HTERT RPE-1 (cell line): ENCODE measurements around the gene UBE2QL1.

Experiments
- in situ Hi-C: fragments of 300-500 bp; cut with MboI; formaldehyde crosslinking; loops from 4 replicates; pipeline ENCODE4 v1.14.3; 2020; ENCODE audit warnings: low sequenced_read_pairs

Gene UBE2QL1

DNA sequence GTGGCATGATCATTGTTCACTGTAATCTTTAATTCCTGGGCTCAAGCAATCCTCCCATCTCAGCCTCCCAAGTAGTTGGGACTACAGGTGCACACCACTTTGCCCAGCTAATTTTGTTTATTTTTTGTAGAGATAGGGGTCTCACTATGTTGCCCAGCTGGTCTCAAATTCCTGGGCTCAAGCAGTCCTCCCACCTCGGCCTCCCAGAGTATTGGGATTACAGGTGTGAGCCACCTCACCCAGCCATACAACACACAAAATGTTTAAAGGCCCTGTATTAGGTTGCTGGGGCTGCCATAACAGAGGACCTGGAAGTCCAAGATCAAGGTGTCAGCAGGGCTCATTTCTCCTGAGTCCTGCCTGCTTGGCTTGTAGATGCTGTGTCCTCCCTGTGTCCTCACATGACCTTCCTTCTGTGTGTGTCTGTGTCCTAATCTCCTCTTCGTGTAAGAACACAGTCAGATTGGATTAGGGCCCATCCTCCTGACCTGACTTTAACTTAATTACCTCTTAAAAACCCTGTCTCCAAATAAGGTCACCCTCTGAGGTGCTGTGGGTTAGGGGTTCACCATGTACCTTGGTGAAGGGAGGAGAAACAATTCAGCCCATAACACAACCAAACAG lies 5.4 kb downstream of the UBE2QL1 start:
- in situ Hi-C loops = no loop called here

DNA sequence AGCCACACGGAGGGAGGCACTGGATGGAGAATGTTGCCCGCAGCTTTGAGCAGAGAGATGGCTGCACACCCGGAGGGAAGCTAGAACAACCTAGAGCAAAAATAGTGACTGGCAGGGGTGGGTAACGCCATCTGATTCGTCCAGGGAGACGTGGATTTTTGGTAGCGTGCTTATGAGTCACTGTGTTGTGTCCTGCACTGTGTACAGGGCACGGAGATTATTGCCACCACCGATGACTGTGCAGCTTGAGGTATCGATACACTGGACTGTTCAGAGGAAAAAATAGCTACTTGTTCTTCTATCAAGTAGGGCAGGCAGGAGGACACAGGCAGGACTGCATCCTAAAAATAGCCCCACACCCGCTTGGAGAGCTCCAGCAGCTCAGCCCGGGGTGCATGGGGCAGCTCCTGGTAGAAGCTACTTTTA lies 6.0 kb downstream of the UBE2QL1 start:
- in situ Hi-C loops = no loop called here

DNA sequence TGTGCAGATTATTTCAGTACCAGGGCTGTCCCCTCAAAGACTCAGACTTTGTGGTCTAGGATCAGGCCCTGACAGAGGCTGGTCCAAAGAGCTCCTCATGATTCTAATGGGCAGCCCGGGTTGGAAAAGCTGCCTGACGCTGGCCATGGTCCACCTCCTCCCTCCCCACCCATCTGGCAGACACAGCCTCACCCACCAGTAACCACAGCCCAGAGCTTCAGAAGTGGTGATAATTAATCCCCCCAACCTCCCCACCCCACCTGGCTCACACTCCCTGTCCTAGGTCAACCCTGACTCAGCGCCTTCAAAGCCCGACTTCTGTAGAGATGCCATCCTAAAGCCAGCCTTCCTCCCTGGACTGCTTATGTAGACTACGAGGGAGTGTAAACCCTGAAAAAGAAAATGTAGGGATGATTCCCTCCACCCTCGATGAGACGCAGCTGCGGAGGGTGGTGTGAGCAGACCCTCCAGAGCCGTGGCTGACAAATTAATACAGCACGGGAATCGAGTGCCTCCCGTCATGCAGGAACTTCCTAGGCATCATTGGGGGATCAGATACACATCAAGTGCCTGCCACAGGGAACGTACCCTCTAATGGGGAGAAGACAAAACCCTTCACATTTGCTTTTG lies 7.0 kb downstream of the UBE2QL1 start:
- in situ Hi-C loops = no loop called here

DNA sequence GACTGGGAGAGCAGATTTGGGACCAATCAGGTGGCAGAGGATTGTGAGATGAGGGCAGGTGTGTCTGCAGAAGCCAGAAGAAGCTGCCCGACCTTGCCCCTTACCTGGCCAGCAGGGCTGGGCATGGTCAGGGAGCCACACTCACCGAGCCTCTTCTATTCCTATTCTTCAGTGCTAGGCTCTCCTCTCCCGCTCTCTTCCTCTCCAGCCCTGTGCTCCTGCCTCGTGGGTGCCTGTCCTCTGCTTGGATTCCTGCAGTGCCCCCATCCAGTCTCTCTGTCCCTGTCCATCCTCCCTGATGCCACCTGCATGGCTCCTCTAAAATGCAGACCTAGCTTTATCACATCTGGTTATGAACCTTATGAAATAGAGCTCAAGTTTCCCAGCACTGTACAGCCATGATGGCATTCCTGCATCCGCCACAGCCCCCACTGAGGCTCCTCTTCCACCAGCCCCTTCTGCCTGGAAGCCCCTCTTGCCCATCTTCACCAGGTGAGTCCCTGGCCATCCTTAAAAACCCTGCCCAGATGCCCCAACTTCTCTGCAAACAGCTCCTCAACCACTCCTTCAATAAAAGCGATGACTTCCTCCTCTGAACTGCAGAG lies 8.2 kb downstream of the UBE2QL1 start:
- in situ Hi-C loops = no loop called here

DNA sequence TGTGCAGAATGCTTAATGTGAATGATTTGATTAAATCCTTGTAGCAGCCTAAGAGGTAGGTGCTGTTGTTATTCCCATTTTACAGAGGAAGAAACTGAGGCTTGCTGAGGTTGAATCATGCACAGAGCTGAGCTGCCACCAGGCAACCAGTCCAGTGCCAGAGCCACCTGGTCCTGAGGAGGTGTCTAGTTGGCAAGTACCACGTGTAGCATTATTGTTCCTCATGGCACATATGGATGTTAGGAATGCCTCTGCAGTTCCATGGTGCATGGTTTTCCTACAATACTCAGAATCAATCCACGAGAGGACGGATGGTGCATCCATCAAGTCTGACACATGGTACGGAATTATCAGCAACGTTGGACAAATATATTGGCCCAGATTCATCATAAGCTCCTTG lies 8.9 kb downstream of the UBE2QL1 start:
- in situ Hi-C loops = no loop called here

DNA sequence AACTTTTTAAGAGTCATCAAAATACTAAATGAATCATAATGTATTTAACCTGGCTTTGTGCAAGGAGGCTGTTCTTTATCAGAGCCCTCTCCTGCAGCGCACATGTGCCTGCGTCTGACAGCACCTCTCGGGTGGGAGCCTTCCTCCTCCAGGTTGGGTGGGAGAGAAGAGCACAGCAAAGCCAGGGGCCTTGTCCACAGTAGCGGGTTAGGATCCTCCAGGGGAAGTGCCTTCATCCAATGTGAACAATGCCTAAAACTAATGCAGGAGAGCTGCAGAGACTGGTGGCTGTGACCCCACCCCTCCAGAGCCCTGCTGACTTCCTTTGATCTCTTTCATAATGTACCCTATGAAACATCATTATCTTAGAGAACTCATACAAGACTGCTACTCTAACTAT lies 10.2 kb downstream of the UBE2QL1 start:
- in situ Hi-C loops = no loop called here

DNA sequence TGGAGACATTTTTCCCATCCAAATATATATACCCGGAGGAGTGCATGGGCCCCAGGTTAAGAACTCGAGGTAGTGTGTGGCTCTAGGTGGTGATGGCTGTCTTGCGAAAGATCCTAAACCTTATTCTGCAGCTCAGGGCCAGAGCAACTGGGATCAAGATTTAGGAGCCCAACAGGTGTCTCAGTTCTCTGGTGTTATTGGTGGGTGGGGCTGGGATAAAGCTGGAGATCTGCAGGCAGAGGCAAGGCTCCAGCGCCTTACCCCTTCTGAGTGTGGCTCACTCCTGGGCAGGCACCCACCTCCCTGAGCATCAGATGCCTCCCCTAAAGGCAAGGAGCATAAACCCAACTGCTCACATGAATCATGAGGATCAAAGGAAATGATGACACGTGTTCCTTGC lies 11.2 kb downstream of the UBE2QL1 start:
- in situ Hi-C loops = no loop called here

DNA sequence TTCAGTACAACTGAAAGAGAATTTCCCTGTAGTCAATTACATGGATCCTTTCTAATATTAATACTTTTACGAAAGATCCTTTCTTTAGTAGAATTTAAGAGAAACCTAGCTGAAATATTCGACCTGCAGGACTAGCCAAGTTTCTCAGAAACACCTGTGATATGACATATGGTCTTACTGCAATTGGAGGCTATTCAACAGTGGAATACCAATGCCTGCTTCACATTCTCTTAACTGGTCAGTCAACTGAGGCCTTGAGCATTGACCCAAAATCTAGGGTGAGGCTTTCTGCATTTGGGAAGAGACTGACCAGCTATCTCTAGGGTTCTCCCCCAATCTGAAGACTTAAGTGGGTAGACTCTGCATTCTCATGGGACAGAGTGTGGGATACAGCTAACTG lies 12.3 kb downstream of the UBE2QL1 start:
- in situ Hi-C loops = no loop called here

DNA sequence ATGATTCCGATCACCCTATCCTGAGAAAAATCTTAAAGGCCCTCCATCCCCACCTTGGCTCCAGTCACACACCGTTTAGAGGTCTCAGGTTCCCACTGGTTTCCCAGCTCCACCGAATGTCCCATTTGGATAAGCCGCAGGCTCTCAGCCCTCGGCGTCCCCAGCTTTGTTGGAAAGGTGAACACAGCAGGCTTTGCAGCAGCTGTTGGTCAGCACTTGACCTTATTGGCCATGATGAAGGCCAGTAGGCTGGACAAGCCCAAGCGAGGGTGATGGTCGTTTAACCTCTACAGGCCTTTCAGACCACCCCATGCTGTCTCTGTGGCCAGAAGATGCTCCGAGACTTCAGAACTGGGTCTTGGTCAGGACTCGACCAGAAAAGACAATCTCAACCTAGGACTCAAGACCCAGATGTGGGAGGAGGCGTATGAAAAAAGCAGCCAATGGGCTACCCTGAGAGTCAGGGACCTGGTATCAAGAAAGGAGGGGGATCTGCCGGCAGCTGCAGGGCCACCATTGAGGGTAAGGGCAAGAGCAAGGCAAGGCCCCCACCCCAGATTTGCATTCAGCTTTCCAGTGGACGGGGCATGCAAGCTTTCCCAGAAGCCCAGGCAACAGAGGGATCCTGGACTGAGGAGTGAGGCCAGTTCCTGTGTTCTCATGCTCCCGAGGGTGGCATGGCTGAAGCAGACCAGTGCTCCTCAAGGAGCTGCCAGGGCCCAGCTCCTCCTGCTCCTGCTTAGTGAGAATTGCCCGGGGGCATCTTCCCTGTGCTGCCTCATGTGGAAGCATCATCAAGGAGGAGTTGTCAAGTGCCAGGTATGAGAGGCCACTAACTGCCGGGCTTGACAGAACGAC lies 13.4 kb downstream of the UBE2QL1 start:
- in situ Hi-C loops = no loop called here

DNA sequence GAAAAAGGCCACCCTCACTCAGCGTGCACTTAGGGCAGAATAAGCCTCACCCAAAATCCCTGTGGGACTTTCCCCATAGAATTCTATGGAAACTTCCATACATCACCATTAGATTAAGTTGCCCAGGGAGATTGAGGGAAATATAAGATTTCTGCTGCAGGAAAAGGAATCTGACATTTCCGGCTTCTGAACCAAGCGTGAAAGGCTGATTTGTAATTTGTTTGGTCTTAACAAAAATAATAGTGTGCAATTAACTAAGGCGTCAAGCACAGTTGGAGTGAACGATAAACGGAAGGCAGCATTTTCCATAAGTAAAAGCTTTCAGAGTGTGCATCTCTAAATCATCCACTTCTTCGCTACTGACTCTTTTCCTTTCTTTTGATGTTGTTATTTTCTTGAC lies 14.0 kb downstream of the UBE2QL1 start:
- in situ Hi-C loops = no loop called here

DNA sequence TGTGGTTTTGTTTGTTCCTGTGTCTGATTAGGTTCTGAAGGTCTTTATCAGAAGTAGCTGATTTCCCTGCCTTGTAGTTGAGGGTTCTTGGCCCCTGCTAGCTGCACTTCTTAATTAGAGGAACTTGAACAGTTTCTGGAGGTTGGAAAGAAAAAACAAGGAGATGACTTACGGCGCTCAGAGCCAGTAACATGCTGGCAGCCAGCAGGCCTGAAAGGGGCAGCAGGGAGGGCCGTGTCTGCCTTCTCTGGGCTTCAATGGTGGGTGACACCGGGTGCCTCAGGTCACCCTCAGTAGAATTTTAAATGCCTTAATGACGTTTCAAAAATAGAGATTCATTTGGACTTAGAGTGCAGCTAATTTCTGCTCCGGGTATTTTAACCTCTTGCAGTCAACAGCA lies 15.8 kb downstream of the UBE2QL1 start:
- in situ Hi-C loops = no loop called here

DNA sequence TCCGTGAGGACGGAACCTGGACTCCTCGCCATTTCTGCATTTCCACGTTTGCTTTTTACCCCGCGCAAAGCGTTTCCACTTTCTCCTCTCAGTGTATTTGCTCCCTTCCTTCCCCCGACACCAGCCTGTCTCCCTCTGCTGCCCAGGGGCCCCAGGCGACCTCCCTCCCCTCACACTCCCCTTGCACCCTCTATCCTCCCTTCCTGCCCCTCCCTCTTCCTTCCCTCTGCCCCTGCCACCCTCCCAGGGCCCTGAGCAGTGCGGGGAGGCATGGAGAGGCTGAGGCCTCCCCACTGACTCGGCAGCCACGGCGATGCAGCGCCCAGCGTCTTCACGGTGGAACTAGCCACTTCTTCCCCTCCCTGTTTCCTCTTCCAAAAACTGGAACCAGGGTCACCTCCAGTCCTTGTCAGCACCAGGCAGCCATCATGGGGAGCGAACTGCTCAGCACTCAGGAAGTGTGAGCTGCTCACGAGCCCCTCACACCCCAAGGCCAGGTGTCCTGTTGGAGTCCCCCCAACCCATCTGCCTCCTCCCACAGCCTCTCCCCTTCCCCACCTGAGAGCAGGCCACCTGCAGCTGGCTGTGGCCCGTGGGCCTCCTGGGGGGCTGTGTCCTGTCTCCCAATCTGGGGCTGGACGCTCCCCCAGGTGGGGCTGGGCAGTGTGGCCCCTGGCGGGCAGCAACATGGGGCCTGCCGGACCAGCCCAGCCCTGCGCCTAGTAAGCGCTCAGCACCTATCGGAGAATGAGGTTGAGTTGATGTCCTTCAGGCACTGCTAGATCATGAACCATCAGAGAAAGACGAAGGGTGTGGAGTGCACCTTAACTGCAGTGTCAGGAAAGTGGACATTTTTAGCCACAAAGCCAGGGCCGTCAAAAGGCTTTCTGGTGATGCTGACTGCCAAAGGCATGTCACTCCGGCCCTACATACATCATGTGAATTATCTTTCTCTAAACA lies 17.5 kb downstream of the UBE2QL1 start:
- in situ Hi-C loops = no loop called here

DNA sequence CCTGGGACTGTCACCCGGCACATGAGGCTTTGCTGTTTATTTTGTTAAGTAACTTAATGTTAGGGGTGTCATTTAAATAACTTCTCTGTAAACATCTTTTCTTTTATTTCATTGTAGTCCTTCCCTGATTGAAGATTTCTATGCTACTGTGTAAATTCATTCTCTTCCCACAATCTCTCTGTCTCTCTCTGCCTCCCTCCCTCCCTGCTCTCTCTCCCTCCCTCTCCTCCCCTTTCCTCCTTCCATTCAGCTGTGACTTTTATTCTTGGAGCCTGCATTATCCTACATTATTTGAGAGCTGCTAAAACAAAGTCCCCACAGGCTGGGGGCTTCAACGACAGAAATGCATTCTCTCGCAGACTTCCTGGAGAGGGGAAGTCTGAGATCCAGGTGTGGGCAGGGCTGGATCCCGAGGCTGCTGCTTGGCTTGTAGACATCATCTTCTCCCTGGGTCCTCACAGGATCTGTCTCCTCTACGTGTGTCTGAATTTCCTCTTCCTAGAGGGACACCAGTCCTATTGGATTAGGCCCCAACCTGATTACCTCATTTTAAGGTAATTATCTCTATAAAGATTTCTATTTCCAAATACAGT lies 18.4 kb downstream of the UBE2QL1 start:
- in situ Hi-C loops = no loop called here

DNA sequence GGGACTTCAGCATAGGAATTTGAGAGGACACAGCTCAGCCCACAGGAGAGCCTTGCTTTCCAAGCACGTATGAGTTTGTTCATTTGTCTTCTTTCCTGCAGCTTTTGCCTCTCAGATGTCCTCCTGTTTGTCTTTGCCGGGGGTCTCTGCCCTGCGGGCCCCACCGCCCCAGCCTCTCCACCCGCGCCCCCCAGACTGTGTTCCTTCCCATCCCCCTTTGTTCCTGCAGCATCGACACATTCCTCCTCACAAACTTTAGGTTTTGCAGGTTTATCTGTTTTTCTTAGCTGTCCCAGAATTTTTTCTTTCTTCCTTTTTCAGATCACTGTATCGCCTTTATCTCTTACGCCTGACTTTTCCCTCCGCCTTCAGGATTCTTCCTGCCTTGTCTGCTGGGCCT lies 18.9 kb downstream of the UBE2QL1 start:
- in situ Hi-C loops = no loop called here

DNA sequence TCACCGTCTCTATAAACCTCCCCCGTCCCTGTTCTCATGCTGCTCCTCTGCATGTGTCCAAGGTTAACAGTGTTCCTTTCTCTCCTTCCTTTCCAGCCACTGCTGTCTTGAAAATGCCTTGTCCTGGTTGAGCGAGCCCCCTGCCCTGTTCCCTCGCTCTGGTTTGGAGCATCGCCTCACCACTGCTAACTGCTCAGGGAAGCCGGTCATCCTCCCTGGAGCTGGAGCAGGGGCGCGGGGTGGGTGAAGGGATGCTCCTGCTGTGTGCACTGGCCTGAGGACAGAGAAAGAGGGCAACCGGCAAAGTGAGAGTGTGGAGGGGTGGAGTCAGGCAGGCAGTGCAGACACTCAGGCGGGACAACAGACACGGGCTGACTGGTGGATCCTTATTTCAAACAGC lies 19.4 kb downstream of the UBE2QL1 start:
- in situ Hi-C loops = no loop called here

DNA sequence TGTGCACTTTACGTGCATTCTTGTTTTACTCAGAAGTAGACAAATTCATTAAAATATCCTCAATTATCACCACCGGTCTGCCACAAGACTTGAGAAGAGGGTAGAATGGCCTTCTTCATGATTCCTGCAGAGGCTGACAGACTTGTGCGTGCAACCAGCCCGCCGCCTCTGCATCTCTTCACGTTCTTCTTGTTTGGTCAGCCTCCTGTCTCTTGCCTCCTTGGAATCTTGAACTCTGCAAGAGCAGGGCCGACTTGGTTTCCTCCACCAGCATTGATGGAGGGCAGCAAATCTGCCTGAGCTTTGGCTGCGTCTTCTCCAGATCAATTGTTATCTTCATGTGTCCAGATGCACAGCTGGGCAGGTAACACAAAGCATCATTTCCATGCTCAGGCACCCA lies 20.2 kb downstream of the UBE2QL1 start:
- in situ Hi-C loops = no loop called here

DNA sequence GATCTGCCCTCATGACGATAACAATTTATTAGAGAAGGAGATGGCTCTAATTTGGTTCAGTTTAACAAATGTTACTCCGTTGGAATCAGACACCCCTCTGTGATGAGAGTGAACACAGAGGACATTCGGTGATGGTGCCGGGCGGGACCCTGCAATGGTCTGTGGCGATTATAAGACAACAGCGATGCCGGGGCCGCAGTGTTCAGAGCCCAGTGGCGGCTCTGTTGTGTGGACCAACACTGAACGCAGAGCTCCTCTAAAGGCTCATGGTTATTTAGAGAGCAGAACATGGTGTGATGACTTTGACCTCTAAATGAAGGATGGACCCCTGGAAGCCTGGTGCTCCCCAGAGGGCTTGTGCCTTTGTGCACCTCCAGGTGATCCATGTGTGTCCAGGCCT lies 21.2 kb downstream of the UBE2QL1 start:
- in situ Hi-C loops = no loop called here

DNA sequence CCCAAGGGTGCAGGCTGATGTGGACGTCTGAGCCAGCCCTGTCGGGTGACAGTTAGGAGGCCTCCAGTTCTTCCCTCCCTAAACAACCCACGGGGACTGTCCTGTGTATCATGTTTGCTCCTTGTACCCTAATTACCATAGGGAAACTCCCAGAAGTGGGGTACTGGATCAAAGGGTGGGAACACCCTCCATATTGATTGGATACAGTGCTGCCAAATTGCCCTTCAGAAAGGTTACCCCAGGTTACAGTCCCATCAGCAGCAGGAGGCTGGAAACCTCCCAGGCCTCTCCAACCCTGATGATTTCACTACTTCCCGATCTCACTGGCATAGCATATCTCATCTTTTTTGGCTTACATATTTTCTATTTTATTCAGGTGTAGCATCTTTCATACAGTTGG lies 22.0 kb downstream of the UBE2QL1 start:
- in situ Hi-C loops = no loop called here

DNA sequence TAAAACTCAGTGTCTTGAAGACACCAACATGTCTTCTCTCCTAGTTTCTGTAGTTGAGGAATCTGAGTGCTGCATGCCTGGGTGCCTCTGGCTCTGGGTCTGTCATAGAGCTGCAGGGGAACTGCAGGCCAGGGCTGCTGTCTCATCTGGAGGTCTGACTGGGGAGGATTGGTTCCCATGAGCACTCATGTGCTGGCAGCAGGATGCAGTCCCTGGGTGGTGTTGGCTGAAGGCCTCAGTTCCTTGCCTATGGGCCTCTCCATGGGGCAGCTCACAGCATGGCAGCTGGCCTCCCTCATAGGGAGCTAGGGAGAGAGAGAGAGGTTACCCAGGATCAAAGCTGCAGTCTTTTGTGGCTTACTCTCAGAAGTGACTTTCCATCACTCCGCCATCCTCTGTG lies 22.6 kb downstream of the UBE2QL1 start:
- in situ Hi-C loops = no loop called here

DNA sequence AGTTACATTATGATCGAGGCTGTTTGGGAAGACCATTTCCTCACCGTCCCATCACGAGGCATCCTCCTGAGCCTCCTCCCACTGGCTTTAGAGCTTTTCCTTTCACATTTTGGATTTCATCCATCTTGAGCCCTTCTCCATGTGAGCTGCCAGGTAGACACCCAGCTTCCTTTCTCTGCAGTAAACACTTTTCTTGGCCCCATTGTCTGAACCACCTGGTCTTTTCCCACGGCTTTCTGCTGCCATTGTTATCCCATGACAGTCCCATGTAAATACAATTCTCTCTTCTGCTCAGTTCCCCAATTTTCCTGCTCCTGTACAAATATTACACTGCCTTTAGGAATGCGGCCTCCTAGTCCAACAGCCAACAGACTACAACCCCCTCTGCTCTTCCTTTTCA lies 24.1 kb downstream of the UBE2QL1 start:
- in situ Hi-C loops = no loop called here
